HCT116 (cell line): Measurements from ENCODE around the gene S100A10. TPM values are rescaled to one million over a fixed set of nuclear protein-coding genes. Genes with fewer than 3 reads are reported as not detected.

Experiments
- ATAC-seq: fragments of 200-7000 bp; cut with Tn5 transposase; 2 replicates; pipeline ENCODE4 v1.9.1; 2020; ENCODE audit warnings: mild to moderate bottlenecking, moderate library complexity
- BruUV-seq: library from RNA; stranded (reverse); fragments of 400-500 nt; replicated peaks from 2 replicates; lab custom pipeline; 2021; lab: Mats Ljungman, UMichigan
- CTCF ChIA-PET: fragments of 300-600 bp; sonication (Branson Sonifier 250); formaldehyde crosslinking; loops from one replicate; lab custom pipeline; 2021; ENCODE audit warnings: antibody characterized with exemption; lab: Charles Lee
- POLR2A ChIA-PET: fragments of 300-600, 350-600 bp; sonication (Branson Sonifier 250); formaldehyde crosslinking; loops from one replicate; lab custom pipeline; 2021; ENCODE audit warnings: antibody characterized with exemption; lab: Charles Lee
- RAD21 ChIA-PET, 2 experiments: fragments of 300-600 bp; sonication (Branson Sonifier 250); formaldehyde crosslinking; loops; one replicate each; lab custom pipeline; 2023; ENCODE audit warnings: low total read pairs in 2 of 2; ENCODE audit not compliant: uncharacterized antibody in 2 of 2, unreplicated experiment in 2 of 2, low non-redundant PET in 1 of 2; lab: Charles Lee
- DNase-seq: peaks from one replicate; pipeline ENCODE4 v3.0.0-alpha.2; 2010; ENCODE audit warnings: low read depth, low spot score
- H2AFZ ChIP-seq: fragments of 200-600 bp; shearing (Covaris generic), sonication (generic); 2 replicates; pipeline ENCODE4 v1.6.1; 2017; ENCODE audit warnings: low read depth, mixed run types, mixed read lengths, antibody characterized with exemption, low read length; ENCODE audit not compliant: poor library complexity, severe bottlenecking
- H3K27ac ChIP-seq: 2 replicates; pipeline ENCODE4 v1.5.1; 2012; ENCODE audit warnings: low read depth, low read length
- H3K27me3 ChIP-seq: fragments of 200-600 bp; sonication (generic); 2 replicates; pipeline ENCODE4 v1.6.1; 2016; ENCODE audit warnings: mixed run types, low read length, mixed read lengths; ENCODE audit not compliant: insufficient read depth
- H3K36me3 ChIP-seq, 2 experiments: fragments of 200-500 bp in 1 of 2; fragments of 200-600 bp in 1 of 2; sonication (Bioruptor generic) in 1 of 2; sonication (generic) in 1 of 2; 2 replicates each; pipeline versions ENCODE4 v1.5.1 to v1.6.1; 2014 to 2016; ENCODE audit warnings: low read length in 2 of 2, inconsistent platforms in 1 of 2, mixed read lengths in 1 of 2, mixed run types in 1 of 2; ENCODE audit not compliant: insufficient read depth in 2 of 2, control insufficient read depth in 1 of 2
- H3K4me1 ChIP-seq, 2 experiments: fragments of 200-600 bp in 1 of 2; sonication (generic) in 1 of 2; 2 replicates each; pipeline versions ENCODE4 v1.5.1 to v1.6.1; 2012 to 2017; ENCODE audit warnings: low read length in 2 of 2, inconsistent platforms in 1 of 2, mild to moderate bottlenecking in 1 of 2, mixed read lengths in 1 of 2, mixed run types in 1 of 2, moderate library complexity in 1 of 2; ENCODE audit not compliant: insufficient read depth in 2 of 2, control insufficient read depth in 1 of 2
- H3K4me2 ChIP-seq: fragments of 200-600 bp; sonication (generic); 2 replicates; pipeline ENCODE4 v1.6.1; 2017; ENCODE audit warnings: mixed run types, low read length, mixed read lengths
- H3K4me3 ChIP-seq, 2 experiments: fragments of 200-600 bp in 1 of 2; sonication (generic) in 1 of 2; replicated peaks in 1 of 2; 2 replicates each; pipeline ENCODE4 v1.5.1; 2011 to 2016; ENCODE audit warnings: low read length in 2 of 2, control low read depth in 1 of 2, low read depth in 1 of 2, mild to moderate bottlenecking in 1 of 2, mixed read lengths in 1 of 2, mixed run types in 1 of 2
- H3K79me2 ChIP-seq: fragments of 200-600 bp; sonication (generic); 2 replicates; pipeline ENCODE4 v1.6.1; 2017; ENCODE audit warnings: mild to moderate bottlenecking, mixed run types, low read length, moderate library complexity, mixed read lengths; ENCODE audit not compliant: insufficient read depth
- H3K9ac ChIP-seq: fragments of 200-600 bp; sonication (generic); 2 replicates; pipeline ENCODE4 v1.6.1; 2016; ENCODE audit warnings: low read length, mixed read lengths
- H3K9me2 ChIP-seq: fragments of 200-600 bp; sonication (generic), shearing (Covaris generic); 2 replicates; pipeline ENCODE4 v1.6.1; 2017; ENCODE audit warnings: mixed run types, mild to moderate bottlenecking, moderate library complexity; ENCODE audit not compliant: insufficient read depth
- H3K9me3 ChIP-seq, 2 experiments: fragments of 200-500 bp in 1 of 2; fragments of 200-600 bp in 1 of 2; sonication (Bioruptor generic) in 1 of 2; sonication (generic) in 1 of 2; 2 replicates each; pipeline ENCODE4 v1.6.1; 2014 to 2017; ENCODE audit warnings: low read length in 2 of 2, mixed read lengths in 2 of 2, inconsistent platforms in 1 of 2, low read depth in 1 of 2, mild to moderate bottlenecking in 1 of 2, mixed run types in 1 of 2, moderate library complexity in 1 of 2; ENCODE audit not compliant: control insufficient read depth in 1 of 2, insufficient read depth in 1 of 2
- H4K20me1 ChIP-seq: fragments of 200-600 bp; sonication (generic), shearing (Covaris generic); 2 replicates; pipeline ENCODE4 v1.6.1; 2017; ENCODE audit warnings: mixed run types, mild to moderate bottlenecking, moderate library complexity; ENCODE audit not compliant: insufficient read depth
- CBX3 ChIP-seq: IDR thresholded peaks from 2 replicates; pipeline ENCODE4 v1.6.1; 2012; ENCODE audit warnings: low read depth
- CEBPB ChIP-seq: IDR thresholded peaks from 2 replicates; pipeline ENCODE4 v1.6.1; 2012; ENCODE audit warnings: low read depth
- EGR1 ChIP-seq: IDR thresholded peaks from 2 replicates; pipeline ENCODE4 v1.6.1; 2012; ENCODE audit warnings: low read depth
- EZH2phosphoT487 ChIP-seq: fragments of 200-600 bp; IDR thresholded peaks from 2 replicates; pipeline ENCODE4 v1.6.1; 2018; ENCODE audit warnings: antibody characterized with exemption, borderline replicate concordance
- FOSL1 ChIP-seq: IDR thresholded peaks from 2 replicates; pipeline ENCODE4 v1.6.1; 2012; ENCODE audit warnings: low read depth
- JUND ChIP-seq: IDR thresholded peaks from 2 replicates; pipeline ENCODE4 v1.6.1; 2012
- POLR2A ChIP-seq: IDR thresholded peaks from 2 replicates; pipeline ENCODE4 v1.7.0; 2011; ENCODE audit warnings: borderline replicate concordance; ENCODE audit not compliant: insufficient read depth, insufficient read length; ENCODE audit errors: extremely low read depth
- POLR2AphosphoS5 ChIP-seq: IDR thresholded peaks from 2 replicates; pipeline ENCODE4 v1.6.1; 2011; ENCODE audit warnings: mild to moderate bottlenecking, low read depth, low read length, moderate library complexity
- RAD21 ChIP-seq: IDR thresholded peaks from 2 replicates; pipeline ENCODE4 v1.6.1; 2012; ENCODE audit warnings: low read depth, mild to moderate bottlenecking
- SIN3A ChIP-seq: IDR thresholded peaks from 2 replicates; pipeline ENCODE4 v1.6.1; 2012; ENCODE audit warnings: low read depth
- SP1 ChIP-seq: IDR thresholded peaks from 2 replicates; pipeline ENCODE4 v1.6.1; 2012; ENCODE audit warnings: low read depth
- SRF ChIP-seq: IDR thresholded peaks from 2 replicates; pipeline ENCODE4 v1.6.1; 2012; ENCODE audit warnings: low read depth
- YY1 ChIP-seq: IDR thresholded peaks from 2 replicates; pipeline ENCODE4 v1.6.1; 2011; ENCODE audit warnings: low read length, low read depth, moderate library complexity, mild to moderate bottlenecking; ENCODE audit not compliant: insufficient replicate concordance; ENCODE audit errors: extremely low read depth
- ZFX ChIP-seq: fragments of 450-650 bp; IDR thresholded peaks from 2 replicates; pipeline ENCODE4 v1.6.1; 2017
- intact Hi-C: fragments of 100-400 bp; cut with micrococcal nuclease; formaldehyde crosslinking; loops from 2 replicates; pipeline ENCODE4 v1.10.0; 2022
- total RNA-seq: library from RNA; stranded (reverse); gene quantifications from one replicate; pipeline ENCODE4 v1.2.1, GENCODE V29; 2021; ENCODE audit not compliant: unreplicated experiment
- TF ChIP-seq, protein P1 (sequence below), 3 experiments: fragments of 200-600 bp in 1 of 3; sonication (generic) in 1 of 3; IDR thresholded peaks in 2 of 3; conservative IDR thresholded peaks in 1 of 3; 2 replicates each; pipeline ENCODE4 v1.5.1; 2012 to 2017; ENCODE audit warnings: low read depth in 2 of 3, low read length in 2 of 3, antibody characterized with exemption in 1 of 3, borderline replicate concordance in 1 of 3, control low read depth in 1 of 3, mild to moderate bottlenecking in 1 of 3, mixed read lengths in 1 of 3, mixed run types in 1 of 3, moderate library complexity in 1 of 3; ENCODE audit not compliant: insufficient read depth in 1 of 3
- TF ChIP-seq, protein P2 (sequence below): IDR thresholded peaks from 2 replicates; pipeline ENCODE4 v1.6.1; 2012
- TF ChIP-seq, protein P3 (sequence below): IDR thresholded peaks from 2 replicates; pipeline ENCODE4 v1.6.1; 2011; ENCODE audit warnings: mild to moderate bottlenecking, low read length, moderate library complexity; ENCODE audit not compliant: insufficient replicate concordance; ENCODE audit errors: extremely low read depth
- TF ChIP-seq, protein P4 (sequence below): IDR thresholded peaks from 2 replicates; pipeline ENCODE4 v1.6.1; 2012
- TF ChIP-seq, protein P5 (sequence below): IDR thresholded peaks from 2 replicates; pipeline ENCODE4 v1.6.1; 2012; ENCODE audit warnings: low read depth

Gene S100A10
- total RNA-seq, 1 experiment from 2014 or later = 340 TPM

DNA sequence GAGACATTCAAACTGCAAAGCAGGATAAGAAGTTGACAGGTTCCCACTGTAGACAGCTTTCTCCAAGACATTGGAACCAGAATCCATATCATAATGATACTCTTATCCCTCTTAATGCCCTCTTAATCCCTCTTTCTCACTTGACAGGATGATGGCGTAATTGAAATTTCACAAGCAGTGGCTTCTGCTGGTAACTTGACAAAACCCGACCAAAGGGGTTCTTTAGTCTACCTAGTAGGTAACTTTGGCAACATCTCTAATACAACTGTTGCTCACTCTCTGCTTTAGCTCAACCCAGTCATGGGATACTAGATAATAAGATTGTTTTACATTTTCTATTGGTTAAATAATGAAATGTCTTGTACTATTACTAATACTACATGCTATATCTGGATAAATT lies 34.7 kb downstream of the S100A10 start:
- Histone ChIP-seq H3K4me3 (no peak overlapping the region), H3K4me2 (no peak overlapping the region), H3K27ac (no peak overlapping the region), H3K27me3 (no peaks in the 10 kb centered on the region), H2AFZ (no peak overlapping the region), H3K36me3 (no peaks in the 10 kb centered on the region), H3K9me3 (no peaks in the 10 kb centered on the region), H3K4me1 (peaks cover 0 to 5% of the 10 kb centered on the region in 2 experiments; a peak in 2 of 4 replicates), H4K20me1 (no peaks in the 10 kb centered on the region), H3K79me2 (no peaks in the 10 kb centered on the region), H3K9me2 (no peaks in the 10 kb centered on the region), H3K9ac (no peak overlapping the region)
- DNase-seq = no peak
- intact Hi-C loops = no loop called here
- no peak for ATAC-seq
- ChIA-PET CTCF (no interaction called here), POLR2A (no interaction called here), RAD21 (interaction anchor here in 1 of 2 experiments (0.6 kb wide), 1 partner anchor 9 kb away, joined by 3 read pairs; no protein-coding TSS in a partner anchor)
- TF ChIP-seq EZH2phosphoT487 = no peak
- TF ChIP-seq, protein P1, sequence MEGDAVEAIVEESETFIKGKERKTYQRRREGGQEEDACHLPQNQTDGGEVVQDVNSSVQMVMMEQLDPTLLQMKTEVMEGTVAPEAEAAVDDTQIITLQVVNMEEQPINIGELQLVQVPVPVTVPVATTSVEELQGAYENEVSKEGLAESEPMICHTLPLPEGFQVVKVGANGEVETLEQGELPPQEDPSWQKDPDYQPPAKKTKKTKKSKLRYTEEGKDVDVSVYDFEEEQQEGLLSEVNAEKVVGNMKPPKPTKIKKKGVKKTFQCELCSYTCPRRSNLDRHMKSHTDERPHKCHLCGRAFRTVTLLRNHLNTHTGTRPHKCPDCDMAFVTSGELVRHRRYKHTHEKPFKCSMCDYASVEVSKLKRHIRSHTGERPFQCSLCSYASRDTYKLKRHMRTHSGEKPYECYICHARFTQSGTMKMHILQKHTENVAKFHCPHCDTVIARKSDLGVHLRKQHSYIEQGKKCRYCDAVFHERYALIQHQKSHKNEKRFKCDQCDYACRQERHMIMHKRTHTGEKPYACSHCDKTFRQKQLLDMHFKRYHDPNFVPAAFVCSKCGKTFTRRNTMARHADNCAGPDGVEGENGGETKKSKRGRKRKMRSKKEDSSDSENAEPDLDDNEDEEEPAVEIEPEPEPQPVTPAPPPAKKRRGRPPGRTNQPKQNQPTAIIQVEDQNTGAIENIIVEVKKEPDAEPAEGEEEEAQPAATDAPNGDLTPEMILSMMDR (IDR thresholded peaks at IDR 0.05 in 2 of 3, conservative IDR thresholded peaks at IDR 0.05 in 1 of 3; ENCODE audit: borderline replicate concordance in 1 of 3, insufficient read depth in 1 of 3, low read depth in 2 of 3, low read length in 2 of 3) = no peak
- no peak for TF ChIP-seq JUND
- TF ChIP-seq POLR2AphosphoS5 = no peak
- TF ChIP-seq SP1 = no peak
- no peak for TF ChIP-seq POLR2A
- TF ChIP-seq FOSL1 = no peak
- TF ChIP-seq, protein P2, sequence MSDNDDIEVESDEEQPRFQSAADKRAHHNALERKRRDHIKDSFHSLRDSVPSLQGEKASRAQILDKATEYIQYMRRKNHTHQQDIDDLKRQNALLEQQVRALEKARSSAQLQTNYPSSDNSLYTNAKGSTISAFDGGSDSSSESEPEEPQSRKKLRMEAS = no peak
- no peak for TF ChIP-seq EGR1
- TF ChIP-seq YY1 = no peak
- TF ChIP-seq, protein P3, sequence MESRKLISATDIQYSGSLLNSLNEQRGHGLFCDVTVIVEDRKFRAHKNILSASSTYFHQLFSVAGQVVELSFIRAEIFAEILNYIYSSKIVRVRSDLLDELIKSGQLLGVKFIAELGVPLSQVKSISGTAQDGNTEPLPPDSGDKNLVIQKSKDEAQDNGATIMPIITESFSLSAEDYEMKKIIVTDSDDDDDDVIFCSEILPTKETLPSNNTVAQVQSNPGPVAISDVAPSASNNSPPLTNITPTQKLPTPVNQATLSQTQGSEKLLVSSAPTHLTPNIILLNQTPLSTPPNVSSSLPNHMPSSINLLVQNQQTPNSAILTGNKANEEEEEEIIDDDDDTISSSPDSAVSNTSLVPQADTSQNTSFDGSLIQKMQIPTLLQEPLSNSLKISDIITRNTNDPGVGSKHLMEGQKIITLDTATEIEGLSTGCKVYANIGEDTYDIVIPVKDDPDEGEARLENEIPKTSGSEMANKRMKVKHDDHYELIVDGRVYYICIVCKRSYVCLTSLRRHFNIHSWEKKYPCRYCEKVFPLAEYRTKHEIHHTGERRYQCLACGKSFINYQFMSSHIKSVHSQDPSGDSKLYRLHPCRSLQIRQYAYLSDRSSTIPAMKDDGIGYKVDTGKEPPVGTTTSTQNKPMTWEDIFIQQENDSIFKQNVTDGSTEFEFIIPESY = no peak
- TF ChIP-seq CBX3 = no peak
- TF ChIP-seq CEBPB = no peak
- TF ChIP-seq RAD21 = no peak
- no peak for TF ChIP-seq SRF
- TF ChIP-seq SIN3A = no peak
- TF ChIP-seq, protein P4, sequence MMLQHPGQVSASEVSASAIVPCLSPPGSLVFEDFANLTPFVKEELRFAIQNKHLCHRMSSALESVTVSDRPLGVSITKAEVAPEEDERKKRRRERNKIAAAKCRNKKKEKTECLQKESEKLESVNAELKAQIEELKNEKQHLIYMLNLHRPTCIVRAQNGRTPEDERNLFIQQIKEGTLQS = no peak
- no peak for TF ChIP-seq ZFX
- TF ChIP-seq, protein P5, sequence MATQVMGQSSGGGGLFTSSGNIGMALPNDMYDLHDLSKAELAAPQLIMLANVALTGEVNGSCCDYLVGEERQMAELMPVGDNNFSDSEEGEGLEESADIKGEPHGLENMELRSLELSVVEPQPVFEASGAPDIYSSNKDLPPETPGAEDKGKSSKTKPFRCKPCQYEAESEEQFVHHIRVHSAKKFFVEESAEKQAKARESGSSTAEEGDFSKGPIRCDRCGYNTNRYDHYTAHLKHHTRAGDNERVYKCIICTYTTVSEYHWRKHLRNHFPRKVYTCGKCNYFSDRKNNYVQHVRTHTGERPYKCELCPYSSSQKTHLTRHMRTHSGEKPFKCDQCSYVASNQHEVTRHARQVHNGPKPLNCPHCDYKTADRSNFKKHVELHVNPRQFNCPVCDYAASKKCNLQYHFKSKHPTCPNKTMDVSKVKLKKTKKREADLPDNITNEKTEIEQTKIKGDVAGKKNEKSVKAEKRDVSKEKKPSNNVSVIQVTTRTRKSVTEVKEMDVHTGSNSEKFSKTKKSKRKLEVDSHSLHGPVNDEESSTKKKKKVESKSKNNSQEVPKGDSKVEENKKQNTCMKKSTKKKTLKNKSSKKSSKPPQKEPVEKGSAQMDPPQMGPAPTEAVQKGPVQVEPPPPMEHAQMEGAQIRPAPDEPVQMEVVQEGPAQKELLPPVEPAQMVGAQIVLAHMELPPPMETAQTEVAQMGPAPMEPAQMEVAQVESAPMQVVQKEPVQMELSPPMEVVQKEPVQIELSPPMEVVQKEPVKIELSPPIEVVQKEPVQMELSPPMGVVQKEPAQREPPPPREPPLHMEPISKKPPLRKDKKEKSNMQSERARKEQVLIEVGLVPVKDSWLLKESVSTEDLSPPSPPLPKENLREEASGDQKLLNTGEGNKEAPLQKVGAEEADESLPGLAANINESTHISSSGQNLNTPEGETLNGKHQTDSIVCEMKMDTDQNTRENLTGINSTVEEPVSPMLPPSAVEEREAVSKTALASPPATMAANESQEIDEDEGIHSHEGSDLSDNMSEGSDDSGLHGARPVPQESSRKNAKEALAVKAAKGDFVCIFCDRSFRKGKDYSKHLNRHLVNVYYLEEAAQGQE = no peak
- BruUV-seq = no TSS peak
